GM19240 (cell line): Measurements from ENCODE around the gene C1orf35.
"Not testable (repeated sequence)": the region's sequence is repeated elsewhere in the genome, so short reads cannot be mapped to it uniquely, and the experiment has no call there.

Experiments used
- DNase-seq: peaks from one replicate; pipeline ENCODE4 v3.0.0; 2011; ENCODE audit warnings: low spot score; ENCODE audit not compliant: insufficient read length

Gene C1orf35

GRCh38 chr1:228142701-228143136 is 39.6 kb upstream of the C1orf35 start:
- DNase-seq: no peak

GRCh38 chr1:228142155-228142691 is 39.1 kb upstream of the C1orf35 start:
- no peak for DNase-seq

- no peak for DNase-seq
Observed at GRCh38 chr1:228141226-228142044, 38.3 kb upstream of the C1orf35 start.

- no peak for DNase-seq
Observed at GRCh38 chr1:228140724-228141225, 37.6 kb upstream of the C1orf35 start.

GRCh38 chr1:228139931-228140723 is 37.0 kb upstream of the C1orf35 start, which contains the start of gene GUK1:
TSS of gene GUK1 (plus strand) at chr1:228140279. CDS start at chr1:228140303, 24 bp downstream.
- peak; percentile 94 for DNase-seq

GRCh38 chr1:228139406-228139930 is 36.3 kb upstream of the C1orf35 start:
- DNase-seq: no peak

GRCh38 chr1:228136901-228137300 is 33.8 kb upstream of the C1orf35 start:
- DNase-seq: no peak

- no peak for DNase-seq
Observed at GRCh38 chr1:228134591-228134990, 31.5 kb upstream of the C1orf35 start.

- DNase-seq: no peak
Observed at GRCh38 chr1:228131766-228132165, 28.6 kb upstream of the C1orf35 start.

GRCh38 chr1:228125185-228125584 is 22.1 kb upstream of the C1orf35 start:
- DNase-seq: no peak

- no peak for DNase-seq
Observed at GRCh38 chr1:228123505-228123904, 20.4 kb upstream of the C1orf35 start.

GRCh38 chr1:228122921-228123441 is 19.9 kb upstream of the C1orf35 start:
- no peak for DNase-seq

GRCh38 chr1:228120857-228121489 is 17.8 kb upstream of the C1orf35 start:
- no peak for DNase-seq

- no peak for DNase-seq
Observed at GRCh38 chr1:228120351-228120750, 17.2 kb upstream of the C1orf35 start.

GRCh38 chr1:228118040-228118439 is 14.9 kb upstream of the C1orf35 start:
- DNase-seq: no peak

- no peak for DNase-seq
Observed at GRCh38 chr1:228117335-228117734, 14.2 kb upstream of the C1orf35 start.

GRCh38 chr1:228114827-228115226 is 11.7 kb upstream of the C1orf35 start:
- DNase-seq: no peak

GRCh38 chr1:228112617-228113016 is 9.5 kb upstream of the C1orf35 start:
- DNase-seq: no peak

- DNase-seq: no peak
Observed at GRCh38 chr1:228112167-228112566, 9.0 kb upstream of the C1orf35 start.

GRCh38 chr1:228111315-228111714 is 8.2 kb upstream of the C1orf35 start:
- not testable (repeated sequence) for DNase-seq

GRCh38 chr1:228110556-228110955 is 7.4 kb upstream of the C1orf35 start:
- no peak for DNase-seq
